NCI-H1105 treated with DMSO at 0.1 percent for 48 hours (cell line): ENCODE measurements around the gene DPF3.
"Not testable (repeated sequence)": the region's sequence is repeated elsewhere in the genome, so short reads cannot be mapped to it uniquely, and the experiment has no call there.

ENCODE experiments used
- DNase-seq: peaks from one replicate; lab custom pipeline; 2025; lab: John Stamatoyannopoulos, UW

The DPF3 gene

GRCh38 chr14:72774141-72774540 is 119.8 kb downstream of the DPF3 start:
- no peak for DNase-seq

GRCh38 chr14:72771561-72771960 is 122.3 kb downstream of the DPF3 start:
- DNase-seq: no peak

- DNase-seq: no peak
Measured at GRCh38 chr14:72766296-72766695, 127.6 kb downstream of the DPF3 start.

- no peak for DNase-seq
Measured at GRCh38 chr14:72763892-72764291, 130.0 kb downstream of the DPF3 start.

- DNase-seq: no peak
Measured at GRCh38 chr14:72759670-72760069, 134.2 kb downstream of the DPF3 start.

- DNase-seq: no peak
Measured at GRCh38 chr14:72758993-72759392, 134.9 kb downstream of the DPF3 start.

- DNase-seq: no peak
Measured at GRCh38 chr14:72758420-72758819, 135.5 kb downstream of the DPF3 start.

GRCh38 chr14:72756967-72757366 is 136.9 kb downstream of the DPF3 start:
- DNase-seq: no peak

GRCh38 chr14:72755766-72756165 is 138.1 kb downstream of the DPF3 start:
- no peak for DNase-seq

GRCh38 chr14:72754949-72755348 is 139.0 kb downstream of the DPF3 start:
- no peak for DNase-seq

- DNase-seq: no peak
Measured at GRCh38 chr14:72753879-72754400, 140.0 kb downstream of the DPF3 start.

- no peak for DNase-seq
Measured at GRCh38 chr14:72753044-72753710, 140.7 kb downstream of the DPF3 start.

- no peak for DNase-seq
Measured at GRCh38 chr14:72752034-72752412, 141.9 kb downstream of the DPF3 start.

GRCh38 chr14:72751276-72752033 is 142.4 kb downstream of the DPF3 start:
- DNase-seq: no peak

GRCh38 chr14:72748921-72749320 is 145.0 kb downstream of the DPF3 start:
- not testable (repeated sequence) for DNase-seq

GRCh38 chr14:72747652-72748051 is 146.2 kb downstream of the DPF3 start:
- no peak for DNase-seq

GRCh38 chr14:72745991-72746980 is 147.6 kb downstream of the DPF3 start:
- no peak for DNase-seq

GRCh38 chr14:72745546-72745945 is 148.4 kb downstream of the DPF3 start:
- DNase-seq: no peak

GRCh38 chr14:72744416-72745120 is 149.3 kb downstream of the DPF3 start:
- no peak for DNase-seq

GRCh38 chr14:72743626-72744025 is 150.3 kb downstream of the DPF3 start:
- DNase-seq: no peak

- DNase-seq: no peak
Measured at GRCh38 chr14:72742838-72743195, 151.1 kb downstream of the DPF3 start.
